Endothelial cell of umbilical vein (primary cell): ENCODE data around the gene KCTD10. TPM values are rescaled to one million over a fixed set of nuclear protein-coding genes. Genes with fewer than 3 reads are reported as not detected.

Source experiments
- BruUV-seq: library from RNA; stranded (reverse); fragments of 400-500 nt; replicated peaks from 2 replicates; lab custom pipeline; 2021; lab: Mats Ljungman, UMichigan
- CTCF ChIA-PET: fragments of 300-600, 350-600 bp; sonication (Branson Sonifier 250); formaldehyde crosslinking; loops from one replicate; lab custom pipeline; 2021; ENCODE audit warnings: antibody characterized with exemption, inconsistent platforms; lab: Charles Lee
- POLR2A ChIA-PET: fragments of 300-600, 350-600 bp; sonication (Branson Sonifier 250); formaldehyde crosslinking; loops from one replicate; lab custom pipeline; 2021; ENCODE audit warnings: antibody characterized with exemption, inconsistent platforms; lab: Charles Lee
- DNase-seq: peaks from one replicate; pipeline ENCODE4 v3.0.0-alpha.2; 2011; ENCODE audit warnings: low read depth, low spot score
- FAIRE-seq: peaks from 2 replicates; lab custom pipeline; 2011; peaks lifted over from hg19 to GRCh38; lab: Jason Lieb, UNC
- H2AFZ ChIP-seq: 2 replicates; pipeline ENCODE4 v1.6.0; 2012; ENCODE audit warnings: low read depth, low read length, control low read depth, inconsistent platforms
- H3K27ac ChIP-seq: 2 replicates; pipeline ENCODE4 v1.5.1; 2011; ENCODE audit warnings: low read depth, mild to moderate bottlenecking, control low read depth, low read length, moderate library complexity; ENCODE audit not compliant: insufficient read depth
- H3K27me3 ChIP-seq, 2 experiments: 2 replicates each; pipeline versions ENCODE4 v1.6.0 to v1.6.1; 2011; ENCODE audit warnings: low read length in 2 of 2, mixed read lengths in 1 of 2; ENCODE audit not compliant: control insufficient read depth in 2 of 2, insufficient read depth in 2 of 2
- H3K36me3 ChIP-seq, 2 experiments: 2 replicates in 1 of 2; 3 replicates in 1 of 2; pipeline ENCODE4 v1.5.1; 2011; ENCODE audit warnings: low read length in 2 of 2, mild to moderate bottlenecking in 1 of 2, moderate library complexity in 1 of 2; ENCODE audit not compliant: control insufficient read depth in 2 of 2, insufficient read depth in 2 of 2; ENCODE audit errors: extremely low read depth in 1 of 2
- H3K4me1 ChIP-seq: 3 replicates; pipeline ENCODE4 v1.5.1; 2011; ENCODE audit warnings: mild to moderate bottlenecking, low read length; ENCODE audit not compliant: control insufficient read depth, insufficient read depth; ENCODE audit errors: extremely low read depth
- H3K4me2 ChIP-seq: 2 replicates; pipeline ENCODE4 v1.6.1; 2011; ENCODE audit warnings: low read length, control low read depth, mixed read lengths; ENCODE audit not compliant: insufficient read depth
- H3K4me3 ChIP-seq, 3 experiments: fragments of 200-600 bp in 1 of 3; sonication (generic), shearing (Covaris generic) in 1 of 3; replicated peaks in 1 of 3; 2 replicates each; pipeline ENCODE4 v1.5.1; 2011 to 2016; ENCODE audit warnings: control low read depth in 3 of 3, low read length in 3 of 3, mild to moderate bottlenecking in 2 of 3, inconsistent platforms in 1 of 3, low read depth in 1 of 3, moderate library complexity in 1 of 3; ENCODE audit not compliant: insufficient read depth in 1 of 3
- H3K79me2 ChIP-seq: 2 replicates; pipeline ENCODE4 v1.6.0; 2012; ENCODE audit warnings: low read length, inconsistent platforms; ENCODE audit not compliant: control insufficient read depth, insufficient read depth
- H3K9ac ChIP-seq: replicated peaks from 2 replicates; pipeline ENCODE3; 2011; ENCODE audit warnings: low read length, control low read depth; ENCODE audit not compliant: insufficient read depth; ENCODE audit errors: extremely low read depth
- H3K9me1 ChIP-seq: replicated peaks from 3 replicates; pipeline ENCODE4 v1.6.0; 2011; ENCODE audit warnings: mild to moderate bottlenecking, low read length; ENCODE audit not compliant: control insufficient read depth, insufficient read depth; ENCODE audit errors: extremely low read depth
- H3K9me3 ChIP-seq: replicated peaks from 2 replicates; pipeline ENCODE4 v1.5.1; 2012; ENCODE audit warnings: low read length, inconsistent platforms; ENCODE audit not compliant: control insufficient read depth, insufficient read depth
- H4K20me1 ChIP-seq: replicated peaks from 2 replicates; pipeline ENCODE3; 2011; ENCODE audit warnings: mild to moderate bottlenecking, low read length; ENCODE audit not compliant: control insufficient read depth, insufficient read depth; ENCODE audit errors: extremely low read depth
- EZH2 ChIP-seq: IDR thresholded peaks from 2 replicates; pipeline ENCODE4 v1.6.1; 2012; ENCODE audit warnings: borderline replicate concordance, low read depth, mild to moderate bottlenecking, moderate library complexity, low read length, inconsistent platforms; ENCODE audit not compliant: severe bottlenecking
- FOS ChIP-seq: IDR thresholded peaks from 2 replicates; pipeline ENCODE4 v1.6.1; 2011; ENCODE audit warnings: mild to moderate bottlenecking, low read length, moderate library complexity, borderline replicate concordance; ENCODE audit not compliant: insufficient read depth
- GATA2 ChIP-seq: IDR thresholded peaks from 2 replicates; pipeline ENCODE4 v1.7.0; 2011; ENCODE audit warnings: low read depth, mild to moderate bottlenecking, moderate library complexity, mixed read lengths, low read length; ENCODE audit not compliant: insufficient read length, insufficient read depth
- JUN ChIP-seq: IDR thresholded peaks from 2 replicates; pipeline ENCODE4 v1.6.1; 2011; ENCODE audit warnings: borderline replicate concordance, low read depth; ENCODE audit not compliant: insufficient read length, insufficient read depth
- MYC ChIP-seq: IDR thresholded peaks from one replicate; pipeline ENCODE4 v1.6.1; 2011; ENCODE audit warnings: mild to moderate bottlenecking, low read depth, low read length
- POLR2A ChIP-seq: IDR thresholded peaks from 2 replicates; pipeline ENCODE4 v1.6.1; 2012; ENCODE audit warnings: low read depth, mild to moderate bottlenecking, control low read depth, low read length
- POLR2AphosphoS5 ChIP-seq: IDR thresholded peaks from 2 replicates; pipeline ENCODE4 v1.6.1; 2012; ENCODE audit warnings: low read depth, mild to moderate bottlenecking, control low read depth, low read length, moderate library complexity; ENCODE audit not compliant: insufficient read depth
- dilution Hi-C: fragments of 300-500 bp; cut with MboI; formaldehyde crosslinking; loops from one replicate; pipeline ENCODE4 v1.15.0; 2019; ENCODE audit warnings: low sequenced_read_pairs; ENCODE audit not compliant: extremely low pct_ligation_motif_present
- intact Hi-C: fragments of 100-400 bp; cut with micrococcal nuclease; formaldehyde crosslinking; loops from one replicate; pipeline ENCODE4 v1.10.0; 2022
- polyA plus RNA-seq, 4 experiments: library from polyadenylated mRNA; depleted of rRNA in 3 of 4; stranded (reverse) in 3 of 4; unstranded in 1 of 4; fragments of >200 nt; gene quantifications; 2 replicates each; pipeline versions ENCODE4 v1.2.1 to v1.2.3, GENCODE V29; 2011 to 2012; ENCODE audit warnings: missing spikeins in 1 of 4
- total RNA-seq: library from RNA; stranded (reverse); gene quantifications from 2 replicates; pipeline ENCODE4 v1.2.3, GENCODE V29; 2021
- TF ChIP-seq, protein P1 (sequence below), 2 donors: IDR thresholded peaks; 1 replicate in 1 of 2; 2 replicates in 1 of 2; pipeline ENCODE4 v1.5.1; 2011; ENCODE audit warnings: low read length in 2 of 2, mild to moderate bottlenecking in 2 of 2, moderate library complexity in 2 of 2, control low read depth in 1 of 2, inconsistent platforms in 1 of 2, low read depth in 1 of 2; ENCODE audit not compliant: insufficient read depth in 1 of 2; ENCODE audit errors: extremely low read depth in 1 of 2
- TF ChIP-seq, protein P2 (sequence below): IDR thresholded peaks from 2 replicates; pipeline ENCODE4 v1.6.1; 2011; ENCODE audit not compliant: insufficient read depth, insufficient read length

KCTD10 gene
- total and polyA plus RNA-seq, 2 donors (not counting 3 experiments of a cell fraction or from before 2014, with no cell fraction given): 101 to 112 TPM

DNA sequence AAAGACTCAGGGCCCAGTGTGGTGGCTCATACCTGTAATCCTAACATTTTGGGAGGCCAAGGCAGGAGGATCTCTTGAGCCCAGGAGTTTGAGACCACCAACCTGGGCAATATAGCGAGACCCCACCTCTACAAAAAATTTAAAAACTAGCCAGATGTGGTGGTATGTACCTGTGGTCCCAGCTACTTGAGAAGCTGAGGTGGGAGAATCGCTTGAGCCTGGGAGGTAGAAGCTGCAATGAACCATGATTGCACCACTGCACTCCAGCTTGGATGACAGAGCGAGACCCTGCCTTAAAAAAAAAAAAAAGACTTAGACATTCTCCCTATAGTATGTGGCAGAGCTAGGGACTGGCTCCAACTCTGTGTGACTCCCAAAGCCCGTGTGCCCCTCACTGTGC is 3.3 kb upstream of the KCTD10 start:
- no peaks in the 10 kb centered on the region for H4K20me1 ChIP-seq
- dilution Hi-C loops (no loop called here), intact Hi-C loops (no loop called here)
- no peak overlapping the region for H2AFZ ChIP-seq
- BruUV-seq: no TSS peak
- POLR2A ChIA-PET: no interaction called here
- no peak overlapping the region for H3K4me3 ChIP-seq
- TF ChIP-seq POLR2AphosphoS5 (no peak), EZH2 (no peak), MYC (no peak), FOS (no peak), POLR2A (no peak), GATA2 (no peak), JUN (no peak)
- TF ChIP-seq, protein P1, sequence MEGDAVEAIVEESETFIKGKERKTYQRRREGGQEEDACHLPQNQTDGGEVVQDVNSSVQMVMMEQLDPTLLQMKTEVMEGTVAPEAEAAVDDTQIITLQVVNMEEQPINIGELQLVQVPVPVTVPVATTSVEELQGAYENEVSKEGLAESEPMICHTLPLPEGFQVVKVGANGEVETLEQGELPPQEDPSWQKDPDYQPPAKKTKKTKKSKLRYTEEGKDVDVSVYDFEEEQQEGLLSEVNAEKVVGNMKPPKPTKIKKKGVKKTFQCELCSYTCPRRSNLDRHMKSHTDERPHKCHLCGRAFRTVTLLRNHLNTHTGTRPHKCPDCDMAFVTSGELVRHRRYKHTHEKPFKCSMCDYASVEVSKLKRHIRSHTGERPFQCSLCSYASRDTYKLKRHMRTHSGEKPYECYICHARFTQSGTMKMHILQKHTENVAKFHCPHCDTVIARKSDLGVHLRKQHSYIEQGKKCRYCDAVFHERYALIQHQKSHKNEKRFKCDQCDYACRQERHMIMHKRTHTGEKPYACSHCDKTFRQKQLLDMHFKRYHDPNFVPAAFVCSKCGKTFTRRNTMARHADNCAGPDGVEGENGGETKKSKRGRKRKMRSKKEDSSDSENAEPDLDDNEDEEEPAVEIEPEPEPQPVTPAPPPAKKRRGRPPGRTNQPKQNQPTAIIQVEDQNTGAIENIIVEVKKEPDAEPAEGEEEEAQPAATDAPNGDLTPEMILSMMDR (IDR thresholded peaks at IDR 0.05; ENCODE audit: extremely low read depth in 1 of 2, insufficient read depth in 1 of 2, low read depth in 1 of 2, low read length in 2 of 2): no peak
- TF ChIP-seq, protein P2, sequence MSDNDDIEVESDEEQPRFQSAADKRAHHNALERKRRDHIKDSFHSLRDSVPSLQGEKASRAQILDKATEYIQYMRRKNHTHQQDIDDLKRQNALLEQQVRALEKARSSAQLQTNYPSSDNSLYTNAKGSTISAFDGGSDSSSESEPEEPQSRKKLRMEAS: no peak
- H3K9me3 ChIP-seq: no peaks in the 10 kb centered on the region
- H3K9me1 ChIP-seq: no peaks in the 10 kb centered on the region
- no peak overlapping the region for H3K27ac ChIP-seq
- peaks cover 19% of the 10 kb centered on the region for H3K4me1 ChIP-seq
- no peak overlapping the region for H3K9ac ChIP-seq
- H3K4me2 ChIP-seq: no peak overlapping the region
- peaks cover 36% of the 10 kb centered on the region for H3K79me2 ChIP-seq
- DNase-seq: no peak
- CTCF ChIA-PET: interaction anchor here (0.9 to 6.4 kb wide), 3 partner anchors 39 to 52 kb away, joined by 3 to 58 read pairs (median 8); no protein-coding TSS in a partner anchor
- no peak for FAIRE-seq
- peaks cover 0 to 6% of the 10 kb centered on the region in 2 experiments for H3K36me3 ChIP-seq
- no peaks in the 10 kb centered on the region for H3K27me3 ChIP-seq
